A673 (cell line): ENCODE measurements around the gene CEP112. TPM values are rescaled to one million over a fixed set of nuclear protein-coding genes. Genes with fewer than 3 reads are reported as not detected.

ENCODE experiments used
- BruUV-seq: library from RNA; stranded (reverse); fragments of 400-500 nt; replicated peaks from 2 replicates; lab custom pipeline; 2021; lab: Mats Ljungman, UMichigan
- CTCF ChIA-PET: fragments of 300-600 bp; sonication (Branson Sonifier 250); formaldehyde crosslinking; loops from one replicate; lab custom pipeline; 2022; ENCODE audit warnings: antibody characterized with exemption; lab: Charles Lee
- POLR2A ChIA-PET: fragments of 300-600 bp; sonication (Branson Sonifier 250); formaldehyde crosslinking; loops from one replicate; lab custom pipeline; 2022; ENCODE audit warnings: antibody characterized with exemption; ENCODE audit not compliant: low non-redundant PET; lab: Charles Lee
- DNase-seq: peaks from one replicate; pipeline ENCODE4 v3.0.0-alpha.2; 2015; ENCODE audit warnings: low spot score
- H3K27ac ChIP-seq: fragments of 200-600 bp; sonication (generic); 2 replicates; pipeline ENCODE4 v1.5.1; 2016; ENCODE audit warnings: mixed run types, low read depth, mild to moderate bottlenecking, mixed read lengths, antibody characterized with exemption, low read length; ENCODE audit not compliant: poor library complexity, severe bottlenecking
- H3K27me3 ChIP-seq: fragments of 200-600 bp; sonication (generic); replicated peaks from 2 replicates; pipeline ENCODE4 v1.6.1; 2017; ENCODE audit warnings: mixed run types, low read depth, mild to moderate bottlenecking, mixed read lengths, antibody characterized with exemption, low read length; ENCODE audit not compliant: insufficient read depth, poor library complexity
- H3K36me3 ChIP-seq: fragments of 200-600 bp; sonication (generic); 2 replicates; pipeline ENCODE4 v1.6.1; 2016; ENCODE audit warnings: mixed run types, mild to moderate bottlenecking, mixed read lengths, antibody characterized with exemption, low read length; ENCODE audit not compliant: insufficient read depth, poor library complexity, severe bottlenecking
- H3K4me1 ChIP-seq: fragments of 200-600 bp; sonication (generic); 2 replicates; pipeline ENCODE4 v1.6.1; 2017; ENCODE audit warnings: mixed run types, mild to moderate bottlenecking, mixed read lengths, antibody characterized with exemption, low read length; ENCODE audit not compliant: insufficient read depth, poor library complexity, severe bottlenecking
- H3K4me3 ChIP-seq: fragments of 200-600 bp; sonication (generic); 2 replicates; pipeline ENCODE4 v1.5.1; 2016; ENCODE audit warnings: low read depth, mixed run types, mild to moderate bottlenecking, mixed read lengths, low read length; ENCODE audit not compliant: poor library complexity, severe bottlenecking
- H3K9me3 ChIP-seq: fragments of 200-600 bp; sonication (generic); 2 replicates; pipeline ENCODE4 v1.6.1; 2016; ENCODE audit warnings: mixed run types, low read depth, mild to moderate bottlenecking, mixed read lengths, antibody characterized with exemption, low read length; ENCODE audit not compliant: poor library complexity, severe bottlenecking
- EZH2 ChIP-seq: fragments of 200-600 bp; sonication (generic); IDR thresholded peaks from 2 replicates; pipeline ENCODE4 v1.6.1; 2017; ENCODE audit warnings: borderline replicate concordance, low read depth, mild to moderate bottlenecking, mixed read lengths, antibody characterized with exemption, low read length; ENCODE audit not compliant: poor library complexity, severe bottlenecking
- intact Hi-C: fragments of 100-400 bp; cut with micrococcal nuclease; formaldehyde crosslinking; loops from one replicate; pipeline ENCODE4 v1.10.0; 2022; ENCODE audit not compliant: unreplicated experiment
- total RNA-seq: library from RNA; stranded (reverse); gene quantifications from 2 replicates; pipeline ENCODE4 v1.2.3, GENCODE V29; 2021
- TF ChIP-seq, protein P1 (sequence below): fragments of 300-800, 200-600 bp; sonication (generic); conservative IDR thresholded peaks from 2 replicates; pipeline ENCODE4 v1.5.1; 2017; ENCODE audit warnings: low read depth, mild to moderate bottlenecking, antibody characterized with exemption, low read length, moderate library complexity, mixed read lengths

Gene CEP112
- total RNA-seq, 1 experiment from 2014 or later, result 27.2 TPM

- no peaks in the 10 kb centered on the region for H3K4me1 ChIP-seq
- ChIA-PET CTCF (no interaction called here), POLR2A (no interaction called here)
- H3K27ac ChIP-seq, result no peak overlapping the region
- no peak for TF ChIP-seq EZH2
- TF ChIP-seq, protein P1, sequence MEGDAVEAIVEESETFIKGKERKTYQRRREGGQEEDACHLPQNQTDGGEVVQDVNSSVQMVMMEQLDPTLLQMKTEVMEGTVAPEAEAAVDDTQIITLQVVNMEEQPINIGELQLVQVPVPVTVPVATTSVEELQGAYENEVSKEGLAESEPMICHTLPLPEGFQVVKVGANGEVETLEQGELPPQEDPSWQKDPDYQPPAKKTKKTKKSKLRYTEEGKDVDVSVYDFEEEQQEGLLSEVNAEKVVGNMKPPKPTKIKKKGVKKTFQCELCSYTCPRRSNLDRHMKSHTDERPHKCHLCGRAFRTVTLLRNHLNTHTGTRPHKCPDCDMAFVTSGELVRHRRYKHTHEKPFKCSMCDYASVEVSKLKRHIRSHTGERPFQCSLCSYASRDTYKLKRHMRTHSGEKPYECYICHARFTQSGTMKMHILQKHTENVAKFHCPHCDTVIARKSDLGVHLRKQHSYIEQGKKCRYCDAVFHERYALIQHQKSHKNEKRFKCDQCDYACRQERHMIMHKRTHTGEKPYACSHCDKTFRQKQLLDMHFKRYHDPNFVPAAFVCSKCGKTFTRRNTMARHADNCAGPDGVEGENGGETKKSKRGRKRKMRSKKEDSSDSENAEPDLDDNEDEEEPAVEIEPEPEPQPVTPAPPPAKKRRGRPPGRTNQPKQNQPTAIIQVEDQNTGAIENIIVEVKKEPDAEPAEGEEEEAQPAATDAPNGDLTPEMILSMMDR, result no peak
- no peaks in the 10 kb centered on the region for H3K9me3 ChIP-seq
- no peaks in the 10 kb centered on the region for H3K36me3 ChIP-seq
- no peak for DNase-seq
- no peaks in the 10 kb centered on the region for H3K27me3 ChIP-seq
- intact Hi-C loops, result no loop called here
- H3K4me3 ChIP-seq, result no peak overlapping the region
- BruUV-seq, result no TSS peak
Measured at GRCh38 chr17:65743308-65743655, 448.7 kb downstream of the CEP112 start.

GRCh38 chr17:65742403-65743307, 449.3 kb downstream of the CEP112 start:
- no peak for DNase-seq
- POLR2A ChIA-PET, result no interaction called here
- Histone ChIP-seq H3K36me3 (no peaks in the 10 kb centered on the region), H3K4me1 (no peaks in the 10 kb centered on the region), H3K27me3 (no peaks in the 10 kb centered on the region), H3K4me3 (no peak overlapping the region), H3K27ac (no peak overlapping the region), H3K9me3 (no peaks in the 10 kb centered on the region)
- no TSS peak for BruUV-seq
- TF ChIP-seq EZH2, result no peak
- TF ChIP-seq, protein P1, result no peak
- intact Hi-C loops, result no loop called here
- CTCF ChIA-PET, result no interaction called here

- intact Hi-C loops, result no loop called here
- H3K36me3 ChIP-seq, result no peaks in the 10 kb centered on the region
- no peaks in the 10 kb centered on the region for H3K9me3 ChIP-seq
- CTCF ChIA-PET, result no interaction called here
- BruUV-seq, result no TSS peak
- TF ChIP-seq EZH2, result no peak
- TF ChIP-seq, protein P1, result no peak
- POLR2A ChIA-PET, result no interaction called here
- H3K4me3 ChIP-seq, result no peak overlapping the region
- no peak overlapping the region for H3K27ac ChIP-seq
- no peaks in the 10 kb centered on the region for H3K4me1 ChIP-seq
- no peak for DNase-seq
- no peaks in the 10 kb centered on the region for H3K27me3 ChIP-seq
Measured at GRCh38 chr17:65741710-65742109, 450.2 kb downstream of the CEP112 start.
